ENCODE measurements around the gene BCS1L.
"Not testable (repeated sequence)": the region's sequence is repeated elsewhere in the genome, so short reads cannot be mapped to it uniquely, and the experiment has no call there.

DNA sequence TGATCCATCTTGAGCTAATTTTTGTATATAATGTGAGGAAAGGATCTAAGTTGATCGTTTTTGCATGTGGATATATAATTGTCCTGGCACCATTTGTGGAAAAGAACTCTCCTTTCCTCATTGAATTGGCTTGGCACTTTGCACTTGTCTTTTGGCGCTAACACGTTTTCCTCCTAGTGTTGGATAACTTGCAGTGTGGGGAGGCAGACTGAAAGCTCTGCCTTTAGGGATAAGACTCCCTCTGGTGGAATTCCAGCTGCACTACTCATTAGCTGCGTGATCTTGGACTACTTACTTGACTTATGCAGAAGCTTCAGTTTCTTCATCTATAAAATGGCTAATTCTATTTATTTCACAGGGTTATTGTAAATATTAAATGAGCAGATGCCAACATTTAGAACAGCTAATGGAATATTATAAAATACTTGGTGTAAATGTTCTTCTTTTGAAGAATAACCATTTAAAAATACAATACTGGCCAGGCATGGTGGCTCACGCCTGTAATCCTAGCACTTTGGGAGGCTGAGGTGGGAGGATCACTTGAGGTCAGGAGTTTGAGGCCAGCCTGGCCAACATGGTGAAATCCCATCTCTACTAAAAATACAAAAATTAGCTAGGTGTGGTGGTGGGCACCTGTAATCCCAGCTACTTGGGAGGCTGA, 28.0 kb downstream of the BCS1L start:
- TF ChIP-seq, protein P1, sequence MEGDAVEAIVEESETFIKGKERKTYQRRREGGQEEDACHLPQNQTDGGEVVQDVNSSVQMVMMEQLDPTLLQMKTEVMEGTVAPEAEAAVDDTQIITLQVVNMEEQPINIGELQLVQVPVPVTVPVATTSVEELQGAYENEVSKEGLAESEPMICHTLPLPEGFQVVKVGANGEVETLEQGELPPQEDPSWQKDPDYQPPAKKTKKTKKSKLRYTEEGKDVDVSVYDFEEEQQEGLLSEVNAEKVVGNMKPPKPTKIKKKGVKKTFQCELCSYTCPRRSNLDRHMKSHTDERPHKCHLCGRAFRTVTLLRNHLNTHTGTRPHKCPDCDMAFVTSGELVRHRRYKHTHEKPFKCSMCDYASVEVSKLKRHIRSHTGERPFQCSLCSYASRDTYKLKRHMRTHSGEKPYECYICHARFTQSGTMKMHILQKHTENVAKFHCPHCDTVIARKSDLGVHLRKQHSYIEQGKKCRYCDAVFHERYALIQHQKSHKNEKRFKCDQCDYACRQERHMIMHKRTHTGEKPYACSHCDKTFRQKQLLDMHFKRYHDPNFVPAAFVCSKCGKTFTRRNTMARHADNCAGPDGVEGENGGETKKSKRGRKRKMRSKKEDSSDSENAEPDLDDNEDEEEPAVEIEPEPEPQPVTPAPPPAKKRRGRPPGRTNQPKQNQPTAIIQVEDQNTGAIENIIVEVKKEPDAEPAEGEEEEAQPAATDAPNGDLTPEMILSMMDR (IDR thresholded peaks at IDR 0.05; ENCODE audit: poor library complexity): peak; percentile 70
- TF ChIP-seq EZH2 (IDR thresholded peaks at IDR 0.05; ENCODE audit: borderline replicate concordance); EZH2phosphoT487 (IDR thresholded peaks at IDR 0.05; ENCODE audit: low read depth, severe bottlenecking, unreplicated experiment): not testable (repeated sequence)

Measured in hepatocyte (in vitro differentiated cells).